Neuronal stem cell (in vitro differentiated cells): Measurements from ENCODE around the gene COX7B2.
A peak's percentile ranks its signal among the peaks of the same experiment; 100 is the strongest.

Source experiments
- DNase-seq: peaks from one replicate; pipeline ENCODE4 v3.0.0-alpha.2; 2013; ENCODE audit warnings: low spot score
- H2AFZ ChIP-seq: one replicate; pipeline ENCODE4 v1.6.1; 2013; ENCODE audit warnings: mild to moderate bottlenecking, low read length, inconsistent platforms
- H2AK5ac ChIP-seq: 2 replicates; pipeline ENCODE4 v1.6.1; 2013; ENCODE audit warnings: low read depth, mild to moderate bottlenecking, inconsistent platforms, low read length, moderate library complexity, mixed read lengths
- H2BK120ac ChIP-seq: 2 replicates; pipeline ENCODE4 v1.6.1; 2013; ENCODE audit warnings: low read depth, mild to moderate bottlenecking, inconsistent platforms, low read length, moderate library complexity, mixed read lengths
- H2BK12ac ChIP-seq: one replicate; pipeline ENCODE4 v1.6.1; 2013; ENCODE audit warnings: low read length, inconsistent platforms
- H2BK15ac ChIP-seq: 2 replicates; pipeline ENCODE4 v1.6.1; 2013; ENCODE audit warnings: mild to moderate bottlenecking, low read length, inconsistent platforms, mixed read lengths
- H2BK5ac ChIP-seq: one replicate; pipeline ENCODE4 v1.6.1; 2013; ENCODE audit warnings: inconsistent platforms, mild to moderate bottlenecking, low read length, moderate library complexity
- H3K14ac ChIP-seq: one replicate; pipeline ENCODE4 v1.6.1; 2013; ENCODE audit warnings: low read length, inconsistent platforms
- H3K18ac ChIP-seq: 2 replicates; pipeline ENCODE4 v1.6.1; 2013; ENCODE audit warnings: low read length, inconsistent platforms
- H3K23ac ChIP-seq: 2 replicates; pipeline ENCODE4 v1.6.1; 2013; ENCODE audit warnings: low read depth, mild to moderate bottlenecking, mixed read lengths, low read length, inconsistent platforms; ENCODE audit not compliant: poor library complexity
- H3K27ac ChIP-seq: replicated peaks from 3 replicates; pipeline ENCODE4 v1.5.1; 2013; ENCODE audit warnings: low read length, inconsistent platforms
- H3K27me3 ChIP-seq, 3 experiments: 2 replicates each; pipeline ENCODE4 v1.6.1; 2013; ENCODE audit warnings: low read length in 3 of 3, mild to moderate bottlenecking in 2 of 3, inconsistent platforms in 1 of 3, low read depth in 1 of 3, mixed read lengths in 1 of 3, moderate library complexity in 1 of 3; ENCODE audit not compliant: control insufficient read depth in 3 of 3, insufficient read depth in 3 of 3
- H3K36me3 ChIP-seq, 2 donors: replicated peaks in 1 of 2; 2 replicates each; pipeline ENCODE4 v1.6.1; 2013; ENCODE audit warnings: low read length in 2 of 2; ENCODE audit not compliant: control insufficient read depth in 2 of 2, insufficient read depth in 2 of 2
- H3K4ac ChIP-seq: 2 replicates; pipeline ENCODE4 v1.6.1; 2013; ENCODE audit warnings: inconsistent platforms, mild to moderate bottlenecking, low read length, moderate library complexity
- H3K4me1 ChIP-seq, 2 donors: 1 replicate in 1 of 2; 2 replicates in 1 of 2; pipeline ENCODE4 v1.6.1; 2013; ENCODE audit warnings: low read length in 2 of 2, low read depth in 1 of 2; ENCODE audit not compliant: control insufficient read depth in 2 of 2, insufficient read depth in 1 of 2
- H3K4me2 ChIP-seq: one replicate; pipeline ENCODE4 v1.6.1; 2013; ENCODE audit warnings: mild to moderate bottlenecking, low read length, inconsistent platforms; ENCODE audit not compliant: insufficient read depth, poor library complexity, severe bottlenecking
- H3K4me3 ChIP-seq, 2 donors: 2 replicates each; pipeline ENCODE4 v1.5.1; 2013; ENCODE audit warnings: low read length in 2 of 2, mild to moderate bottlenecking in 2 of 2, inconsistent platforms in 1 of 2, moderate library complexity in 1 of 2
- H3K79me1 ChIP-seq: one replicate; pipeline ENCODE4 v1.6.1; 2013; ENCODE audit warnings: low read depth, mild to moderate bottlenecking, inconsistent platforms, low read length, moderate library complexity
- H3K9ac ChIP-seq: one replicate; pipeline ENCODE4 v1.6.1; 2013; ENCODE audit warnings: mild to moderate bottlenecking, low read depth, low read length, inconsistent platforms; ENCODE audit not compliant: poor library complexity
- H3K9me3 ChIP-seq, 2 donors: replicated peaks in 1 of 2; 2 replicates each; pipeline versions ENCODE3 to v1.6.1; 2013; ENCODE audit warnings: low read length in 2 of 2, mild to moderate bottlenecking in 2 of 2, inconsistent platforms in 1 of 2, low read depth in 1 of 2, mixed read lengths in 1 of 2, moderate library complexity in 1 of 2; ENCODE audit not compliant: control insufficient read depth in 2 of 2, insufficient read depth in 1 of 2
- H4K8ac ChIP-seq: one replicate; pipeline ENCODE4 v1.6.1; 2013; ENCODE audit warnings: low read depth, mild to moderate bottlenecking, inconsistent platforms, low read length, moderate library complexity
- H4K91ac ChIP-seq: one replicate; pipeline ENCODE4 v1.6.1; 2013; ENCODE audit warnings: low read length, low read depth, mild to moderate bottlenecking, inconsistent platforms; ENCODE audit not compliant: poor library complexity
- WGBS, 2 donors: extraction: QIAGEN DNeasy Blood & Tissue Kit; methylation state at CpG; one replicate each; pipeline ENCODE4 v1.1.7; 2013; ENCODE audit warnings: missing lambda C conversion rate in 2 of 2, mixed read lengths in 1 of 2; ENCODE audit not compliant: insufficient read length in 2 of 2, insufficient replicate concordance in 1 of 2; ENCODE audit errors: extremely low coverage in 2 of 2; 5-methylcytosine and 5-hydroxymethylcytosine counted together

Gene COX7B2

GRCh38 chr4:46817806-46818205, 91.2 kb downstream of the COX7B2 start:
- Histone ChIP-seq H2BK15ac (no peak overlapping the region), H3K4me1 (no peaks in the 10 kb centered on the region), H3K18ac (no peak overlapping the region), H3K4me2 (no peak overlapping the region), H3K4me3 (no peak overlapping the region), H3K36me3 (no peaks in the 10 kb centered on the region), H3K14ac (no peak overlapping the region), H2BK12ac (no peak overlapping the region), H2AK5ac (no peak overlapping the region), H3K79me1 (no peaks in the 10 kb centered on the region), H3K27me3 (no peaks in the 10 kb centered on the region), H2BK5ac (no peak overlapping the region), H3K9ac (no peak overlapping the region), H4K8ac (no peak overlapping the region), H2BK120ac (no peak overlapping the region), H3K27ac (no peak overlapping the region), H3K9me3 (no peaks in the 10 kb centered on the region), H4K91ac (no peak overlapping the region), H2AFZ (no peak overlapping the region), H3K4ac (no peak overlapping the region), H3K23ac (no peak overlapping the region)
- DNase-seq: no peak
- no CpG with 5 or more reads among the region's 1 CpG for WGBS, 2 donors

GRCh38 chr4:46804781-46805413, 104.1 kb downstream of the COX7B2 start:
- no peak overlapping the region for H2BK12ac ChIP-seq
- H3K79me1 ChIP-seq: no peaks in the 10 kb centered on the region
- no peak overlapping the region for H3K4me3 ChIP-seq
- no peak for DNase-seq
- H4K8ac ChIP-seq: no peak overlapping the region
- no peak overlapping the region for H3K27ac ChIP-seq
- no peak overlapping the region for H3K23ac ChIP-seq
- no peak overlapping the region for H4K91ac ChIP-seq
- no peaks in the 10 kb centered on the region for H3K27me3 ChIP-seq
- H2BK120ac ChIP-seq: no peak overlapping the region
- H3K4me1 ChIP-seq: no peaks in the 10 kb centered on the region
- H3K4ac ChIP-seq: no peak overlapping the region
- no peak overlapping the region for H3K4me2 ChIP-seq
- no peak overlapping the region for H2BK15ac ChIP-seq
- no peak overlapping the region for H3K9ac ChIP-seq
- no peaks in the 10 kb centered on the region for H3K36me3 ChIP-seq
- no peak overlapping the region for H3K18ac ChIP-seq
- no peak overlapping the region for H2AK5ac ChIP-seq
- WGBS, 2 donors: no CpG with 5 or more reads among the region's 24 CpGs
- no peaks in the 10 kb centered on the region for H3K9me3 ChIP-seq
- no peak overlapping the region for H2AFZ ChIP-seq
- peak overlapping the region; percentile 89 for H3K14ac ChIP-seq
- H2BK5ac ChIP-seq: no peak overlapping the region

- H3K36me3 ChIP-seq: no peaks in the 10 kb centered on the region
- H3K27me3 ChIP-seq: no peaks in the 10 kb centered on the region
- no peaks in the 10 kb centered on the region for H3K4me1 ChIP-seq
- no peak overlapping the region for H3K14ac ChIP-seq
- no CpG with 5 or more reads among the region's 6 CpGs for WGBS, 2 donors
- H3K9me3 ChIP-seq: peaks cover 0 to 4% of the 10 kb centered on the region in 2 donors
- H4K8ac ChIP-seq: no peak overlapping the region
- H3K9ac ChIP-seq: no peak overlapping the region
- no peak overlapping the region for H4K91ac ChIP-seq
- H2AFZ ChIP-seq: no peak overlapping the region
- H2AK5ac ChIP-seq: no peak overlapping the region
- no peaks in the 10 kb centered on the region for H3K79me1 ChIP-seq
- no peak overlapping the region for H3K27ac ChIP-seq
- H2BK120ac ChIP-seq: no peak overlapping the region
- H2BK15ac ChIP-seq: no peak overlapping the region
- no peak overlapping the region for H2BK5ac ChIP-seq
- H2BK12ac ChIP-seq: no peak overlapping the region
- H3K4ac ChIP-seq: no peak overlapping the region
- no peak overlapping the region for H3K4me3 ChIP-seq
- H3K23ac ChIP-seq: no peak overlapping the region
- DNase-seq: no peak
- no peak overlapping the region for H3K4me2 ChIP-seq
- H3K18ac ChIP-seq: no peak overlapping the region
These were observed 116.0 kb downstream of the COX7B2 start for GRCh38 chr4:46793036-46793435.

GRCh38 chr4:46781434-46782092, 127.5 kb downstream of the COX7B2 start:
- H3K27me3 ChIP-seq: no peaks in the 10 kb centered on the region
- H3K18ac ChIP-seq: no peak overlapping the region
- peaks cover 0 to 2% of the 10 kb centered on the region in 2 donors for H3K9me3 ChIP-seq
- H2AFZ ChIP-seq: no peak overlapping the region
- no CpG with 5 or more reads among the region's 25 CpGs for WGBS, 2 donors
- no peak overlapping the region for H2BK15ac ChIP-seq
- H3K4me2 ChIP-seq: no peak overlapping the region
- H2BK12ac ChIP-seq: no peak overlapping the region
- H3K79me1 ChIP-seq: no peaks in the 10 kb centered on the region
- H3K4me3 ChIP-seq: no peak overlapping the region
- no peak overlapping the region for H2BK5ac ChIP-seq
- H4K91ac ChIP-seq: no peak overlapping the region
- DNase-seq: no peak
- no peaks in the 10 kb centered on the region for H3K36me3 ChIP-seq
- no peak overlapping the region for H3K4ac ChIP-seq
- H3K9ac ChIP-seq: no peak overlapping the region
- H4K8ac ChIP-seq: no peak overlapping the region
- H2BK120ac ChIP-seq: no peak overlapping the region
- H3K4me1 ChIP-seq: no peaks in the 10 kb centered on the region
- no peak overlapping the region for H3K23ac ChIP-seq
- no peak overlapping the region for H3K14ac ChIP-seq
- H3K27ac ChIP-seq: no peak overlapping the region
- H2AK5ac ChIP-seq: no peak overlapping the region
